Natural killer cell (primary cell): ENCODE data around the gene ISY1. TPM values are rescaled to one million over a fixed set of nuclear protein-coding genes. Genes with fewer than 3 reads are reported as not detected.

ENCODE experiments used
- ATAC-seq, 3 donors: fragments of 150-1000 bp in 2 of 3; fragments of 200-7000 bp in 1 of 3; cut with Tn5 transposase; 1 replicate in 1 of 3; 2 replicates in 2 of 3; pipeline ENCODE4 v1.10.0; 2021; ENCODE audit warnings: mild to moderate bottlenecking in 2 of 3, moderate library complexity in 2 of 3
- DNase-seq, 2 donors: peaks; one replicate each; pipeline versions ENCODE4 v3.0.0 to v3.0.0-alpha.2; 2013 to 2021; ENCODE audit warnings: mixed read lengths in 1 of 2
- H3K27ac ChIP-seq: one replicate; pipeline ENCODE4 v1.5.1; 2013; ENCODE audit warnings: mild to moderate bottlenecking, low read length
- H3K27me3 ChIP-seq: one replicate; pipeline ENCODE4 v1.6.1; 2013; ENCODE audit warnings: low read length; ENCODE audit not compliant: control insufficient read depth, insufficient read depth
- H3K36me3 ChIP-seq: one replicate; pipeline ENCODE4 v1.6.1; 2013; ENCODE audit warnings: low read length; ENCODE audit not compliant: control insufficient read depth, insufficient read depth
- H3K4me1 ChIP-seq: one replicate; pipeline ENCODE4 v1.6.1; 2013; ENCODE audit warnings: low read length; ENCODE audit not compliant: control insufficient read depth, insufficient read depth
- H3K4me3 ChIP-seq: one replicate; pipeline ENCODE4 v1.5.1; 2013; ENCODE audit warnings: low read length
- H3K9me3 ChIP-seq: one replicate; pipeline ENCODE4 v1.6.1; 2013; ENCODE audit warnings: low read length; ENCODE audit not compliant: control insufficient read depth, insufficient read depth
- H3K27ac Mint-ChIP-seq, 2 donors: one replicate each; pipeline ENCODE4 v1.8.0; 2022; ENCODE audit warnings: mild to moderate bottlenecking in 2 of 2, mixed read lengths in 2 of 2, moderate library complexity in 1 of 2
- H3K27me3 Mint-ChIP-seq, 2 donors: one replicate each; pipeline ENCODE4 v1.8.0; 2022; ENCODE audit warnings: low read depth in 2 of 2, mixed read lengths in 2 of 2
- H3K36me3 Mint-ChIP-seq: one replicate; pipeline ENCODE4 v1.8.0; 2022; ENCODE audit warnings: mixed read lengths
- H3K4me1 Mint-ChIP-seq, 2 donors: one replicate each; pipeline ENCODE4 v1.8.0; 2022; ENCODE audit warnings: mixed read lengths in 2 of 2
- H3K4me3 Mint-ChIP-seq: one replicate; pipeline ENCODE4 v1.8.0; 2022; ENCODE audit warnings: mild to moderate bottlenecking, moderate library complexity, mixed read lengths
- H3K9me3 Mint-ChIP-seq, 2 donors: one replicate each; pipeline ENCODE4 v1.8.0; 2022; ENCODE audit warnings: mixed read lengths in 2 of 2
- WGBS: methylation state at CpG from one replicate; pipeline ENCODE4 v1.1.7; 2013; ENCODE audit warnings: missing lambda C conversion rate; ENCODE audit not compliant: insufficient coverage; 5-methylcytosine and 5-hydroxymethylcytosine counted together
- intact Hi-C: fragments of 100-400 bp; cut with micrococcal nuclease; formaldehyde crosslinking; loops from one replicate; pipeline ENCODE4 v1.14.2; 2022
- total RNA-seq, 4 donors: library from RNA; stranded (reverse); fragments of 120-200 nt in 1 of 4; gene quantifications; one replicate each; pipeline versions ENCODE4 v1.2.3 to v1.2.4, GENCODE V29; 2013 to 2022
- TF ChIP-seq, protein P1 (sequence below): fragments of 200-600 bp; IDR thresholded peaks from one replicate; pipeline ENCODE4 v1.8.0; 2022; ENCODE audit warnings: antibody characterized with exemption

The ISY1 gene
- total RNA-seq, 3 donors from 2014 or later (not counting 1 experiment from before 2014, with no cell fraction given), result 51.9 to 58.2 (median 56.1) TPM

GRCh38 chr3:129123314-129124060 lies 37.4 kb downstream of the ISY1 start:
- H3K9me3 ChIP-seq, result no peaks in the 10 kb centered on the region

DNA sequence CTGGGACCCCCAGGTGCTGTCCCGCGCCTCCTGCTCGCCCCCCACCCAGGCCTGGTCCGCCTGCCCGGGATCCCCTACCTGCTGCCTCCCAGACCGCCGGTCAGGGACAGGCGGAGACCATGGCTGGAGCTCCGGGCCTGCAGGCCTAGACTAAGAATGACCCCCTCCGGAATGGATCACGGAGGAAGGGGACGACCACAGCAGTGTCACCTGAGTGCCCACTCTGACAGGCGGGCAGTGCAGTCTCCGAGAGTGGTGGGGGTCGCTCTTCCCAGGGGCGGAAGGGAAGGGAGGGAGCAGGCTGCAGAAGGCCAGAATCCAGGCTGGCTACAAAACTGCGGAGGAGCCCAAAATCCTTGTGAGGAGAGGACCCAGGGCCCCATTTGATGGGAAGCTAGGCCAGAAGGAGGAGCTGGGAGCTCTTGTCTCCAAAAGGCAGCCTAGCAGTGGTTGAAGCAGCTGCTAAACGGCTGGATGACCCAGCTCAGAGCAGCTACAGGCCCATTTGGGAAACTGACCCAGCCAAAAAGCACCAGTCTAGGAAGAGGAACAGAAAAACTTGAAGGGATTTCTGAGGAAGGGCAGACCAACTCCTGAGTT lies 38.4 kb downstream of the ISY1 start:
- WGBS, result 90% methylated on average over 18 of the region's 18 CpGs
- Mint-ChIP-seq H3K4me3 (peak overlapping the region; percentile 60), H3K4me1 (peaks cover 53 to 55% of the 10 kb centered on the region in 2 donors)

More at GRCh38 chr3:129123314-129124060, 37.4 kb downstream of the ISY1 start:
- Mint-ChIP-seq H3K27me3 (no peaks in the 10 kb centered on the region), H3K4me1 (peaks cover 43 to 47% of the 10 kb centered on the region in 2 donors), H3K36me3 (no peaks in the 10 kb centered on the region), H3K9me3 (no peaks in the 10 kb centered on the region), H3K27ac (peak overlapping the region; percentile 72 to 74), H3K4me3 (peak overlapping the region; percentile 60)
- no peak for ATAC-seq
- peaks cover 6% of the 10 kb centered on the region for H3K36me3 ChIP-seq
- H3K4me1 ChIP-seq, result peaks cover 37% of the 10 kb centered on the region
- no peaks in the 10 kb centered on the region for H3K27me3 ChIP-seq
- TF ChIP-seq, protein P1, sequence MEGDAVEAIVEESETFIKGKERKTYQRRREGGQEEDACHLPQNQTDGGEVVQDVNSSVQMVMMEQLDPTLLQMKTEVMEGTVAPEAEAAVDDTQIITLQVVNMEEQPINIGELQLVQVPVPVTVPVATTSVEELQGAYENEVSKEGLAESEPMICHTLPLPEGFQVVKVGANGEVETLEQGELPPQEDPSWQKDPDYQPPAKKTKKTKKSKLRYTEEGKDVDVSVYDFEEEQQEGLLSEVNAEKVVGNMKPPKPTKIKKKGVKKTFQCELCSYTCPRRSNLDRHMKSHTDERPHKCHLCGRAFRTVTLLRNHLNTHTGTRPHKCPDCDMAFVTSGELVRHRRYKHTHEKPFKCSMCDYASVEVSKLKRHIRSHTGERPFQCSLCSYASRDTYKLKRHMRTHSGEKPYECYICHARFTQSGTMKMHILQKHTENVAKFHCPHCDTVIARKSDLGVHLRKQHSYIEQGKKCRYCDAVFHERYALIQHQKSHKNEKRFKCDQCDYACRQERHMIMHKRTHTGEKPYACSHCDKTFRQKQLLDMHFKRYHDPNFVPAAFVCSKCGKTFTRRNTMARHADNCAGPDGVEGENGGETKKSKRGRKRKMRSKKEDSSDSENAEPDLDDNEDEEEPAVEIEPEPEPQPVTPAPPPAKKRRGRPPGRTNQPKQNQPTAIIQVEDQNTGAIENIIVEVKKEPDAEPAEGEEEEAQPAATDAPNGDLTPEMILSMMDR, result no peak
- H3K4me3 ChIP-seq, result no peak overlapping the region
- H3K27ac ChIP-seq, result peak overlapping the region; percentile 39
- peak in 1 of 2 donors; percentile 71 for DNase-seq
- intact Hi-C loops, result no loop called here
- WGBS, result 37% methylated on average over 5 of the region's 5 CpGs

DNA sequence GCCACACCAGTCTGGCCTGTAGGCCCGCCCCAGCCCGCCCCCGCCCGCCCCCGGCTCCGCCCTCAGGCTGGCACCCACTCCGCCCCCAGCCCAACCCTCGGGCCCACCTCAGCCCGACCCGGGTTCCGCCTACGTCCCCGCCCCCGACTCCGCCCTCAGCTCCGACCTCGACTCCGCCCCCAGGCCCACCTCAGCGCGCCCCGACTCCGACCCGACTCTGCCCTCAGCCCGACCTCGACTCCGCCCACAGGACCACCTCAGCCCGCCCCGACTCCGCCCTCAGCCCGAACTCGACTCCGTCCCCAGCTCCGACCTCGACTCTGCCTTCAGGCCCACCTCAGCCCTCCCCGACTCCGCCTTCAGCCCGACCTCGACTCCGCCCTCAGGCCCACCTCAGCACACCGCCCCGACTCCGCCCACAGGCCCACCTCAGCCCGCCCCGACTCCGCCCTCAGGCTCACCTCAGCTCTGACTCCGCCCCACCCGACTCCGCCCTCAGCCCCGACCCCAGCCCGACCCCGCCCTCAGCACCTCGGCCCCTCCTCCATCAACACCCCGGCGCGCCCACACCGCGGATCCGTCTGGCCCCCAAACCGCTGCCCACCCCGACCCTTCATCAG lies 39.0 kb downstream of the ISY1 start, which contains the start of gene RAB43:
TSS of gene RAB43 (minus strand) at position 13 of the 620 bp plus-strand sequence. CDS start 315 bp downstream, outside the sequence.
- H3K36me3 ChIP-seq, result peaks cover 7% of the 10 kb centered on the region
- no peaks in the 10 kb centered on the region for H3K9me3 ChIP-seq
- Mint-ChIP-seq H3K27ac (peak within 1 kb of the TSS; percentile 74 to 87), H3K9me3 (no peaks in the 10 kb centered on the region), H3K36me3 (no peaks in the 10 kb centered on the region), H3K4me1 (peaks cover 55% of the 10 kb centered on the region in 2 donors), H3K27me3 (no peaks in the 10 kb centered on the region), H3K4me3 (peak within 1 kb of the TSS; percentile 87)
- H3K4me3 ChIP-seq, result peak within 1 kb of the TSS; percentile 92
- H3K27me3 ChIP-seq, result no peaks in the 10 kb centered on the region
- peak; percentile 69 to 82 (median 71) for ATAC-seq
- intact Hi-C loops, result loop anchor here (2.0 kb wide), 2 partner anchors 61 to 69 kb away; partner anchors contain the start of gene CNBP
- H3K4me1 ChIP-seq, result peaks cover 50% of the 10 kb centered on the region
- WGBS, result 12% methylated on average over 55 of the region's 60 CpGs
- TF ChIP-seq, protein P1, result no peak
- H3K27ac ChIP-seq, result peak within 1 kb of the TSS; percentile 88
- DNase-seq, result peak; percentile 83 to 93

More for the DNA sequence above, 38.4 kb downstream of the ISY1 start:
- Histone ChIP-seq H3K27ac (no peak overlapping the region), H3K9me3 (no peaks in the 10 kb centered on the region), H3K27me3 (no peaks in the 10 kb centered on the region), H3K4me1 (peaks cover 46% of the 10 kb centered on the region), H3K36me3 (peaks cover 7% of the 10 kb centered on the region), H3K4me3 (no peak overlapping the region)
- intact Hi-C loops, result no loop called here
- Mint-ChIP-seq H3K9me3 (no peaks in the 10 kb centered on the region), H3K27ac (peak overlapping the region; percentile 72 to 74), H3K27me3 (no peaks in the 10 kb centered on the region), H3K36me3 (no peaks in the 10 kb centered on the region)
- ATAC-seq (no peak), DNase-seq (peak in 1 of 2 donors; percentile 48)
- TF ChIP-seq, protein P1, result no peak
